ENCODE data around the gene PTPRM. TPM values are rescaled to one million over a fixed set of nuclear protein-coding genes. Genes with fewer than 3 reads are reported as not detected.

The PTPRM gene
- total RNA-seq, 4 donors from 2014 or later = 81.5 to 98.9 (median 86.8) TPM

DNA sequence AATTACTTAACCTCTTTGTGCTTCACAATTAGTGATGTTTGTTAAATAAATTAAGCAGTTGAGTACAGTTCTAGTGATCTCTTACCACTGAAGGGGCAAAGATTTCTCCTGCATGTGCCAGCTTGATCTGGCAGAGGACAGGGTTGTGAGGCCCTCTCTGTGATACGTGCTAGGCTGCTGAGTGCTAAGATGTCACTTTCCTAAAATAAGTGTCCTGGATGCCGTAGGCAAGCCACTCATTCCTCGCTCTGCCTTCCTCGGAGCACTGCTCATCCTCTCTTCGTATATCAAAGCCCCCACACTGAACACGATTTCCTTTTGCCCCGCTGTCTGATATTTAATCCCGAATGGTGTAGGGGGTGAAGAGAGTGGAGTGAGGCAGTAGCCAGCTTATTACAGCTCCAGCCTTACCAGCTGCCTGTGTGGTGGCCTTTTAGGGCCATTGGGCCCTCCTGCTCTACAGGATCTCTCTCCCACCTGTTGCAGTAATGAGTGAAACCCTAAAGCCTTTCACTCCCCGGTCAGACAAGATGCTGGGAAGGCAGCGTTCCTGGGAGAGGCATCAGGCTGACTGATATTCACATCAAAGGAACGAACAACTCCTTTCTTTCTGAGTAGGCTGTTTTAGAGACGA, 40.5 kb downstream of the PTPRM start:
- no peaks in the 10 kb centered on the region for H3K9me3 ChIP-seq
- H3K4me3 ChIP-seq = no peak overlapping the region
- peak overlapping the region in 3 of 4 donors; percentile 45 to 61 (median 57) for H3K27ac ChIP-seq
- no peaks in the 10 kb centered on the region for H3K27me3 ChIP-seq
- ATAC-seq = no peak
- WGBS, 2 donors (ENCODE audit: low coverage in 1 of 2) = 64 to 71% methylated on average over 8 to 9 of the region's 12 CpGs
- no peaks in the 10 kb centered on the region for H3K36me3 ChIP-seq
- TF ChIP-seq, protein P1, sequence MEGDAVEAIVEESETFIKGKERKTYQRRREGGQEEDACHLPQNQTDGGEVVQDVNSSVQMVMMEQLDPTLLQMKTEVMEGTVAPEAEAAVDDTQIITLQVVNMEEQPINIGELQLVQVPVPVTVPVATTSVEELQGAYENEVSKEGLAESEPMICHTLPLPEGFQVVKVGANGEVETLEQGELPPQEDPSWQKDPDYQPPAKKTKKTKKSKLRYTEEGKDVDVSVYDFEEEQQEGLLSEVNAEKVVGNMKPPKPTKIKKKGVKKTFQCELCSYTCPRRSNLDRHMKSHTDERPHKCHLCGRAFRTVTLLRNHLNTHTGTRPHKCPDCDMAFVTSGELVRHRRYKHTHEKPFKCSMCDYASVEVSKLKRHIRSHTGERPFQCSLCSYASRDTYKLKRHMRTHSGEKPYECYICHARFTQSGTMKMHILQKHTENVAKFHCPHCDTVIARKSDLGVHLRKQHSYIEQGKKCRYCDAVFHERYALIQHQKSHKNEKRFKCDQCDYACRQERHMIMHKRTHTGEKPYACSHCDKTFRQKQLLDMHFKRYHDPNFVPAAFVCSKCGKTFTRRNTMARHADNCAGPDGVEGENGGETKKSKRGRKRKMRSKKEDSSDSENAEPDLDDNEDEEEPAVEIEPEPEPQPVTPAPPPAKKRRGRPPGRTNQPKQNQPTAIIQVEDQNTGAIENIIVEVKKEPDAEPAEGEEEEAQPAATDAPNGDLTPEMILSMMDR (IDR thresholded peaks at IDR 0.05) = no peak
- TF ChIP-seq EP300 (IDR thresholded peaks at IDR 0.05) = no peak
- TF ChIP-seq POLR2A (IDR thresholded peaks at IDR 0.05) = no peak
- no peak for TF ChIP-seq POLR2AphosphoS5 (IDR thresholded peaks at IDR 0.05)
- peaks cover 10 to 63% (median 41%) of the 10 kb centered on the region in 3 donors for H3K4me1 ChIP-seq

DNA sequence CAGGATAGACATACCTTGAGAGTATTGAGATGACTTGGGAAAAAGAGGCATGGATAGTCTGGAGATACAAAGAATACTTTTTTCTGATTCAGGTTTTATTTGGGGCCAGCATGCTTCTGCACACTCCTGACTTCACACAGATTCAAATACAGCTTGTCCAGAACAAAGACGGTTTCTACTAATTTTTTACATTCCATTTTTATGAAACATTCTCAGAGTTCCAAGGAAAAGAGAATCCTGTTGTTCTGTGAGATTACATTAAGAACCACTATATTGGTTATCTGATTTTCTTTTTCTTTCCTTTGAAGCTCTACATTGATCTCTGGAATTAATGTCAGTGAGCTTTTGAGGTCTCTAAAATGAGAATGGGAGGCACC, 41.0 kb downstream of the PTPRM start:
- H3K4me3 ChIP-seq = no peak overlapping the region
- no peaks in the 10 kb centered on the region for H3K9me3 ChIP-seq
- H3K27ac ChIP-seq = peak overlapping the region in 3 of 4 donors; percentile 57 to 64 (median 61)
- no peaks in the 10 kb centered on the region for H3K36me3 ChIP-seq
- ATAC-seq = no peak
- H3K27me3 ChIP-seq = no peaks in the 10 kb centered on the region
- TF ChIP-seq POLR2AphosphoS5 (IDR thresholded peaks at IDR 0.05) = no peak
- 13 to 25% methylated on average over 1 of the region's 1 CpG for WGBS, 2 donors (ENCODE audit: low coverage in 1 of 2)
- H3K4me1 ChIP-seq = peaks cover 10 to 62% (median 41%) of the 10 kb centered on the region in 3 donors

DNA sequence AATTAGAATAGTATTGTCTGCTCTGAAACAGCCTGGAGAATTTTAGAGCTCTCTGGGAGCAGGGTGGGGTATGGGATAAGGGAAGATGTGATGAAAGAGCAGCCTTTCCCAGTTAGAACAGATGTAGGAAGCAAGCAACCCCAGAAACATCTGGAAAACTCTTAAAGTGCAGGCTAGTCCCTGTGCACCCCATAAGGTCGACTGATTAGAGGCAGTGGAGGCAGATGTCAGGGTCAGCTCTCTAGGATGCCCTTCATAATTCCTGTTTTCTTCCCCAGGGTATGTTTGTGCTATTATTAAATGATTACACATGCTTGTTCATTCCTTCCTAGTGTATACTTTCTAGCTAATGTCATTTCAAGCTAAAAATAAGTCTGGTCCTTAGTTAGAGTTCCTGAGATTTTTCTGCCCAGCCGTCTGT, 41.7 kb downstream of the PTPRM start:
- no peaks in the 10 kb centered on the region for H3K9me3 ChIP-seq
- no peak for ATAC-seq
- H3K4me1 ChIP-seq = peaks cover 10 to 55% (median 36%) of the 10 kb centered on the region in 3 donors
- TF ChIP-seq POLR2A (IDR thresholded peaks at IDR 0.05) (no peak), EP300 (IDR thresholded peaks at IDR 0.05) (no peak), POLR2AphosphoS5 (IDR thresholded peaks at IDR 0.05) (no peak)
- TF ChIP-seq, protein P1 (IDR thresholded peaks at IDR 0.05) = no peak
- 13 to 22% methylated on average over 2 of the region's 2 CpGs for WGBS, 2 donors (ENCODE audit: low coverage in 1 of 2)
- no peaks in the 10 kb centered on the region for H3K27me3 ChIP-seq
- no peak overlapping the region for H3K4me3 ChIP-seq
- no peaks in the 10 kb centered on the region for H3K36me3 ChIP-seq
- H3K27ac ChIP-seq = peak overlapping the region in 3 of 4 donors; percentile 57 to 64 (median 61)

DNA sequence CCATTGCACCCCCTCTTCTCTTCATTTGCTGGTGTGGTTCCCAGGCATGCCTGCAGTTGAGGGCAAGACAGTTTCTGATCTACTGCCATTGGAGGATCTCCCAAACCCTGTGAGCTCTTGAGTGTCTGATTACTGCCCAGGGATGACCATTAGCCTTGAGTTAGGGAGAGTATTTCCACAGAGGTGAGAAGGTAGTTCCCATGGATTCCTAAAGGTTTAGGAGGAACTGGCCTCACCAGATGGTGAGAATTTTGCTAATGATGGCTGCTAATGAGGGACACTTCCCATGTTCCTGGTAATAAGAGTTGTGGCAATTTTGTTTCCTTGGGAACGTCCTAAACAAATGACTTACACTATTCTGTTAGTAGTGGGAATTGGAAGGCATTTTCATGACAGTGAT, 42.5 kb downstream of the PTPRM start:
- TF ChIP-seq, protein P1 (IDR thresholded peaks at IDR 0.05) = no peak
- TF ChIP-seq POLR2A (IDR thresholded peaks at IDR 0.05) (no peak), EP300 (IDR thresholded peaks at IDR 0.05) (no peak), POLR2AphosphoS5 (IDR thresholded peaks at IDR 0.05) (no peak)
- whole genome bisulfite sequencing, 2 donors (ENCODE audit: low coverage in 1 of 2) = 71 to 80% methylated on average over 1 of the region's 1 CpG
- ATAC-seq = no peak
- Histone ChIP-seq H3K27me3 (no peaks in the 10 kb centered on the region), H3K9me3 (no peaks in the 10 kb centered on the region), H3K4me1 (peaks cover 10 to 47% (median 32%) of the 10 kb centered on the region in 3 donors), H3K36me3 (no peaks in the 10 kb centered on the region), H3K27ac (peak overlapping the region in 2 of 4 donors; percentile 57 to 61), H3K4me3 (no peak overlapping the region)

DNA sequence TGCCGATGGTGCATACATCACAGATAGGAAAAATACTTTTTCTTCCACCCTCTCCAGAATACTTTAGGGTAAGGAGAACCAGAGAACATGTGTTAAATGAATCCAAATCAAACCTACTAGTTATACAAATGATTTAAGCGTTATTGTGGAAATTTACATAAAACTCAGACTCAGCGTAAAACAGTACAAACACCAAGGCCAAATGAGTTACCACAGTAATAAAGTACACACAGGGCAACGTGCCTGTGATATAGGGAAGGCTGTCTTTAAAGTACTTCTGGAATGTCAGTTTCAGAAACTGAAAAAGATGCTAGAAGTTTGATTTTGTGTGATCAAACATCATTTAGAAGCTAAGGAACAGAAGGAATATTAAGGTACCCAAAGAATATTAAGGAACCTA, 46.9 kb downstream of the PTPRM start:
- TF ChIP-seq, protein P1 (IDR thresholded peaks at IDR 0.05) = no peak
- TF ChIP-seq POLR2AphosphoS5 (IDR thresholded peaks at IDR 0.05) = no peak
- no peak for TF ChIP-seq EP300 (IDR thresholded peaks at IDR 0.05)
- no peak for TF ChIP-seq POLR2A (IDR thresholded peaks at IDR 0.05)
- Histone ChIP-seq H3K27me3 (no peaks in the 10 kb centered on the region), H3K36me3 (no peaks in the 10 kb centered on the region), H3K4me3 (no peak overlapping the region), H3K27ac (no peak overlapping the region), H3K4me1 (peaks cover 9 to 50% (median 24%) of the 10 kb centered on the region in 3 donors), H3K9me3 (no peaks in the 10 kb centered on the region)
- ATAC-seq = no peak
- 93 to 94% methylated on average over 4 of the region's 4 CpGs for WGBS, 2 donors (ENCODE audit: low coverage in 1 of 2)

All from gastroesophageal sphincter (tissue), 4 donors.